Heart right ventricle (tissue), 16 donors: Measurements from ENCODE around the gene SCPEP1. TPM values are rescaled to one million over a fixed set of nuclear protein-coding genes. Genes with fewer than 3 reads are reported as not detected.
A peak's percentile ranks its signal among the peaks of the same experiment; 100 is the strongest.

Source experiments
- ATAC-seq, 8 donors: fragments of 200-7000 bp; cut with Tn5 transposase; one replicate each; pipeline ENCODE4 v1.9.1; 2020; ENCODE audit warnings: mild to moderate bottlenecking in 8 of 8, moderate library complexity in 8 of 8, moderate number of reproducible peaks in 1 of 8
- DNase-seq, 2 donors: peaks; one replicate each; pipeline ENCODE4 v3.0.0-alpha.2; 2020
- H3K27ac ChIP-seq, 10 donors: fragments of 200-600 bp; sonication (generic) in 2 of 10; one replicate each; pipeline versions ENCODE4 v1.5.0 to v1.8.0; 2020 to 2022; ENCODE audit warnings: mild to moderate bottlenecking in 3 of 10
- H3K27me3 ChIP-seq, 7 donors: fragments of 200-600 bp; one replicate each; pipeline ENCODE4 v1.8.0; 2021 to 2022; ENCODE audit warnings: mild to moderate bottlenecking in 2 of 7
- H3K36me3 ChIP-seq, 9 donors: fragments of 200-600 bp; sonication (generic) in 1 of 9; one replicate each; pipeline versions ENCODE4 v1.5.0 to v1.8.0; 2020 to 2022; ENCODE audit warnings: mild to moderate bottlenecking in 2 of 9
- H3K4me1 ChIP-seq, 9 donors: fragments of 200-600 bp; sonication (generic) in 1 of 9; one replicate each; pipeline versions ENCODE4 v1.5.0 to v1.8.0; 2020 to 2022; ENCODE audit warnings: mild to moderate bottlenecking in 4 of 9
- H3K4me3 ChIP-seq, 10 donors: fragments of 200-600 bp; sonication (generic) in 2 of 10; one replicate each; pipeline versions ENCODE4 v1.5.0 to v1.8.0; 2020 to 2022; ENCODE audit warnings: mild to moderate bottlenecking in 7 of 10, moderate library complexity in 2 of 10
- H3K9me3 ChIP-seq, 11 donors: fragments of 200-600 bp in 10 of 11; sonication (generic) in 2 of 11; one replicate each; pipeline versions ENCODE4 v1.5.0 to v1.8.0; 2013 to 2022; ENCODE audit warnings: mild to moderate bottlenecking in 2 of 11, control low read depth in 1 of 11, moderate library complexity in 1 of 11
- WGBS, 2 donors: extraction: QIAGEN DNeasy Blood & Tissue Kit; methylation state at CpG; one replicate each; pipeline ENCODE4 v1.1.7; 2013; ENCODE audit warnings: inconsistent platforms in 1 of 2; 5-methylcytosine and 5-hydroxymethylcytosine counted together
- intact Hi-C, 10 donors: fragments of 100-400 bp; cut with DNase I; formaldehyde crosslinking; loops; one replicate each; pipeline versions ENCODE4 v1.11.1 to v1.14.2; 2022
- polyA plus RNA-seq, 2 donors: library from polyadenylated mRNA; stranded (reverse); fragments of 200-250 nt; gene quantifications; one replicate each; pipeline ENCODE4 v1.2.3, GENCODE V29; 2013
- total RNA-seq, 10 donors: library from RNA; stranded (reverse); fragmentation: NEBNext Ultra II Directional in 3 of 10; extraction: Animal tissue kit (Norgen Biotek cat#: 25700) in 3 of 10; gene quantifications; one replicate each; pipeline versions ENCODE4 v1.2.1 to v1.2.4, GENCODE V29; 2021 to 2023
- TF ChIP-seq, protein P1 (sequence below), 9 donors: fragments of 200-600 bp; sonication (generic) in 2 of 9; IDR thresholded peaks; one replicate each; pipeline versions ENCODE4 v1.5.0 to v1.8.0; 2021 to 2022; ENCODE audit warnings: antibody characterized with exemption in 9 of 9, mild to moderate bottlenecking in 5 of 9, moderate library complexity in 1 of 9
- donor health status: Arrhythmogenic right ventricular cardiomyopathy.
- donor health status: ischemic (EF 13 %, LVEDD 7.1; RV severe dilation, severe dysfunction).
- donor health status: healthy with polysubstance abuse.
- donor health status: DM: no; HTN: yes; CAD: no.
- donor health status: DM: no; HTN: no; CAD: no.
- donor health status: ischemic (EF 25% LVEDD 6.9; RV normal size, moderate dysfunction).
- donor health status: ischemic (EF 25% LVEDD 5.7; RV mildly dilated, moderate dysfunction).
- donor health status: healthy.
- donor health status: DM: yes; HTN: yes; CAD: no.
- donor health status: Ischemic cardiomyopathy.
- donor health status: ischemic (EF 35%, LVEDD 5.7; RV mildly dilated, moderate dysfunction).
- donor health status: nonischemic (EF 11% LVEDD 7.7; RV severe dilation, severe dysfunction).
- donor health status: DM: yes; HTN: yes; CAD: no.
- donor health status: PGD.
- donor health status: ischemic (EF 29% LVEDD 5.4; RV normal size, mild dysfunction).
- donor health status: nonischemic (EF 23%, LVEDD 6.1; RV moderate dilation, normal function).

SCPEP1 gene
- total and polyA plus RNA-seq, 12 donors: 26.0 to 229 (median 47.9) TPM

GRCh38 chr17:57004944-57005579 lies 27.1 kb downstream of the SCPEP1 start:
- Histone ChIP-seq H3K27ac (no peak overlapping the region), H3K4me1 (peaks cover 0 to 12% (median 0%) of the 10 kb centered on the region in 9 donors), H3K9me3 (no peaks in the 10 kb centered on the region), H3K27me3 (no peaks in the 10 kb centered on the region), H3K4me3 (no peak overlapping the region), H3K36me3 (peaks cover 0 to 73% (median 23%) of the 10 kb centered on the region in 9 donors)
- ATAC-seq: peak; percentile 10 to 66 (median 48)
- TF ChIP-seq, protein P1, sequence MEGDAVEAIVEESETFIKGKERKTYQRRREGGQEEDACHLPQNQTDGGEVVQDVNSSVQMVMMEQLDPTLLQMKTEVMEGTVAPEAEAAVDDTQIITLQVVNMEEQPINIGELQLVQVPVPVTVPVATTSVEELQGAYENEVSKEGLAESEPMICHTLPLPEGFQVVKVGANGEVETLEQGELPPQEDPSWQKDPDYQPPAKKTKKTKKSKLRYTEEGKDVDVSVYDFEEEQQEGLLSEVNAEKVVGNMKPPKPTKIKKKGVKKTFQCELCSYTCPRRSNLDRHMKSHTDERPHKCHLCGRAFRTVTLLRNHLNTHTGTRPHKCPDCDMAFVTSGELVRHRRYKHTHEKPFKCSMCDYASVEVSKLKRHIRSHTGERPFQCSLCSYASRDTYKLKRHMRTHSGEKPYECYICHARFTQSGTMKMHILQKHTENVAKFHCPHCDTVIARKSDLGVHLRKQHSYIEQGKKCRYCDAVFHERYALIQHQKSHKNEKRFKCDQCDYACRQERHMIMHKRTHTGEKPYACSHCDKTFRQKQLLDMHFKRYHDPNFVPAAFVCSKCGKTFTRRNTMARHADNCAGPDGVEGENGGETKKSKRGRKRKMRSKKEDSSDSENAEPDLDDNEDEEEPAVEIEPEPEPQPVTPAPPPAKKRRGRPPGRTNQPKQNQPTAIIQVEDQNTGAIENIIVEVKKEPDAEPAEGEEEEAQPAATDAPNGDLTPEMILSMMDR (IDR thresholded peaks at IDR 0.05): peak in 7 of 9 donors; percentile 31 to 55 (median 37)
- intact Hi-C loops: loop anchor here in 5 of 10 donors (5.0 to 10.0 kb wide), 3 partner anchors 62 to 110 kb away; no protein-coding TSS in a partner anchor
- DNase-seq: no peak
- 69 to 72% methylated on average over 8 of the region's 8 CpGs for WGBS, 2 donors

GRCh38 chr17:57006040-57006439 lies 28.1 kb downstream of the SCPEP1 start:
- no peak overlapping the region for H3K27ac ChIP-seq
- peaks cover 0 to 63% (median 23%) of the 10 kb centered on the region in 9 donors for H3K36me3 ChIP-seq
- H3K9me3 ChIP-seq: no peaks in the 10 kb centered on the region
- DNase-seq (no peak), ATAC-seq (no peak)
- peaks cover 0 to 12% (median 0%) of the 10 kb centered on the region in 9 donors for H3K4me1 ChIP-seq
- TF ChIP-seq, protein P1 (IDR thresholded peaks at IDR 0.05): no peak
- intact Hi-C loops: loop anchor here in 5 of 10 donors (5.0 to 10.0 kb wide), 3 partner anchors 61 to 109 kb away; no protein-coding TSS in a partner anchor
- H3K4me3 ChIP-seq: no peak overlapping the region
- no peaks in the 10 kb centered on the region for H3K27me3 ChIP-seq
- 94 to 99% methylated on average over 2 of the region's 2 CpGs for WGBS, 2 donors

DNA sequence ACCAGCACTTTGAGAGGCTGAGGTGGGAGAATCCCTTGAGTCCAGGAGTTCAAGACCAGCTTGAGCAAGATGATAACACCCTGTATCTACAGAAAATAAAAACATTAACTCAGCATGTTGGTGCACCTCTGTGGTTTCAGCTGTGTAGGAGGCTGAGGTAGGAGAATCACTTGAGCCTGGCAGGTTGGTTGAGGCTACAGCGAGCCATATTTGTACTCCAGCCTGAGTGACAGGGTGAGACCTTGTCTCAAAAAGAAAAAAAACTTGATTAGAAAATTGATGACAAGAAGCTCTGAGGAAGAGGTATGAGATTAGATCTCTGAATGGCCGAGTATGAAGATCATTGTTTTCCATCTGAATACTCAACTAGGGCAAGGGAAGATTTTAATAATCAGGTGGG lies 31.0 kb downstream of the SCPEP1 start:
- intact Hi-C loops: loop anchor here in 5 of 10 donors (5.0 to 10.0 kb wide), 3 partner anchors 58 to 106 kb away; no protein-coding TSS in a partner anchor
- H3K27me3 ChIP-seq: no peaks in the 10 kb centered on the region

DNA sequence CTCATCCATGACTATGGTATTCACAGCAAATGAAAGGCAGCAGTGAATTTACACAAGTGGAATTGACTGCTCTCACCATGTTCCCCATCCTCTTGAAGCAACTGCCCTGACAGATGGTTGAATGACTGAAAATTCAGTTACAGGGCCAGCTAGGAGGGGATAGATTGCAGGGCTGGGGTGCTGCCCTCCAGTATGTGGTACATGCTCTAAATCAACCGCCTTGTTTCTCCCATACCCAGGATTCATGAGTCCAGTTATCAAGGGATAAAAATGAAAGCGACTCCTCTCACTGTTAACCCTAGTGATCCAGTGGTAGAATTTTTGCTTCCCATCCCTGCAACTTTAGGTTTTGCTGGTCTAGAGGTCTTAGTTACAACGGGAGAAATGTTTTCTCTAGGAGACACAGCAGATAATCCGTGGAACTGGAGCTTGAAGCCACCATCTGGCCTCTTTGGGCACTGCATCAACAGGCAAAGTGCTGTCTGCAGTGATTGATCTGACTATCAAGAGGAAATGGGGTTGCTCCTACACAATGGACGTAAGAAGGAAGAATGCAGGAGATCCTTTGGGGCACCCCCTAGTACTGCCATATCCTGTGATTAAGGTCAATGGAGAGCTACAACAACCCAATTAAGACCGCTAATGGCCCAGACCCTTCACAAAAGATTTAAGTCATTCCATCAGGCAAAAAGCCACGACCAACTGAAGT lies 32.0 kb downstream of the SCPEP1 start:
- H3K9me3 ChIP-seq: no peaks in the 10 kb centered on the region
- TF ChIP-seq, protein P1 (IDR thresholded peaks at IDR 0.05): peak in 8 of 9 donors; percentile 41 to 77 (median 65)
- no peak overlapping the region for H3K27ac ChIP-seq
- H3K36me3 ChIP-seq: peaks cover 0 to 25% (median 0%) of the 10 kb centered on the region in 9 donors
- peak; percentile 38 to 74 (median 60) for ATAC-seq
- no peak overlapping the region for H3K4me3 ChIP-seq
- intact Hi-C loops: loop anchor here in 7 of 10 donors (2.0 to 10.0 kb wide), 4 partner anchors 57 to 105 kb away; no protein-coding TSS in a partner anchor
- WGBS, 2 donors: 32 to 38% methylated on average over 7 of the region's 7 CpGs
- DNase-seq: peak; percentile 18 to 23
- no peaks in the 10 kb centered on the region for H3K27me3 ChIP-seq
- H3K4me1 ChIP-seq: peaks cover 0 to 6% (median 0%) of the 10 kb centered on the region in 9 donors

More for the DNA sequence above, 31.0 kb downstream of the SCPEP1 start:
- whole genome bisulfite sequencing, 2 donors: 85 to 86% methylated on average over 2 of the region's 2 CpGs
- Histone ChIP-seq H3K36me3 (peaks cover 0 to 34% (median 0%) of the 10 kb centered on the region in 9 donors), H3K4me3 (no peak overlapping the region), H3K4me1 (peaks cover 0 to 12% (median 0%) of the 10 kb centered on the region in 9 donors), H3K9me3 (no peaks in the 10 kb centered on the region), H3K27ac (no peak overlapping the region)
- no peak for DNase-seq
- no peak for ATAC-seq
- TF ChIP-seq, protein P1 (IDR thresholded peaks at IDR 0.05): no peak
